ENCODE results near the gene NUDT3.

- TF ChIP-seq CTCF (IDR thresholded peaks at IDR 0.05; ENCODE audit: low read length) (no peak), EZH2 (IDR thresholded peaks at IDR 0.05; ENCODE audit: borderline replicate concordance, low read length) (no peak)
Observed at GRCh38 chr6:34385793-34386195, 6.7 kb downstream of the NUDT3 start.

Measured in OCI-LY1 (cell line).